Ramos (cell line): ENCODE measurements around the gene PRKCB.

Experiments used
- in situ Hi-C: fragments of 300-500 bp; cut with MboI; formaldehyde crosslinking; loops from one replicate; pipeline ENCODE4 v1.14.3; 2022; ENCODE audit warnings: low sequenced_read_pairs; ENCODE audit not compliant: unreplicated experiment

Gene PRKCB

GRCh38 chr16:23833960-23834685 is 1.7 kb upstream of the PRKCB start:
- in situ Hi-C loops = no loop called here

GRCh38 chr16:23836078-23836403 is 258 bp downstream of the PRKCB start:
- in situ Hi-C loops = no loop called here

GRCh38 chr16:23836404-23837311 is 875 bp downstream of the PRKCB start:
- in situ Hi-C loops = no loop called here

- in situ Hi-C loops = no loop called here
Measured at GRCh38 chr16:23837553-23838308, 1.9 kb downstream of the PRKCB start.

GRCh38 chr16:23838485-23839142 is 2.8 kb downstream of the PRKCB start:
- in situ Hi-C loops = no loop called here

- in situ Hi-C loops = no loop called here
Measured at GRCh38 chr16:23840310-23840709, 4.5 kb downstream of the PRKCB start.

GRCh38 chr16:23842137-23842600 is 6.4 kb downstream of the PRKCB start:
- in situ Hi-C loops = no loop called here

GRCh38 chr16:23843143-23843542 is 7.4 kb downstream of the PRKCB start:
- in situ Hi-C loops = no loop called here

- in situ Hi-C loops = no loop called here
Measured at GRCh38 chr16:23847251-23847650, 11.5 kb downstream of the PRKCB start.

GRCh38 chr16:23847948-23848347 is 12.2 kb downstream of the PRKCB start:
- in situ Hi-C loops = no loop called here

- in situ Hi-C loops = no loop called here
Measured at GRCh38 chr16:23848958-23849357, 13.2 kb downstream of the PRKCB start.

- in situ Hi-C loops = no loop called here
Measured at GRCh38 chr16:23852794-23853562, 17.2 kb downstream of the PRKCB start.

- in situ Hi-C loops = no loop called here
Measured at GRCh38 chr16:23855010-23855409, 19.2 kb downstream of the PRKCB start.

- in situ Hi-C loops = no loop called here
Measured at GRCh38 chr16:23856251-23856709, 20.5 kb downstream of the PRKCB start.

- in situ Hi-C loops = no loop called here
Measured at GRCh38 chr16:23857256-23857880, 21.6 kb downstream of the PRKCB start.

GRCh38 chr16:23857881-23858269 is 22.1 kb downstream of the PRKCB start:
- in situ Hi-C loops = no loop called here

GRCh38 chr16:23858542-23858941 is 22.8 kb downstream of the PRKCB start:
- in situ Hi-C loops = no loop called here

- in situ Hi-C loops = no loop called here
Measured at GRCh38 chr16:23859713-23860269, 24.0 kb downstream of the PRKCB start.

- in situ Hi-C loops = no loop called here
Measured at GRCh38 chr16:23861874-23862273, 26.1 kb downstream of the PRKCB start.
